Esophagus muscularis mucosa (tissue), 4 donors: Measurements from ENCODE around the gene TAS1R3. TPM values are rescaled to one million over a fixed set of nuclear protein-coding genes. Genes with fewer than 3 reads are reported as not detected.

Experiments used
- DNase-seq: peaks from one replicate; pipeline ENCODE4 v3.0.0-alpha.2; 2017; ENCODE audit errors: extremely low spot score
- H3K27ac ChIP-seq, 4 donors: fragments of 200-600 bp; sonication (generic); replicated peaks in 1 of 4; 1 replicate in 3 of 4; 2 replicates in 1 of 4; pipeline ENCODE4 v1.5.1; 2016 to 2019; ENCODE audit warnings: mild to moderate bottlenecking in 1 of 4
- H3K27me3 ChIP-seq, 4 donors: fragments of 200-600 bp; sonication (generic); one replicate each; pipeline versions ENCODE4 v1.5.1 to v1.6.0; 2016 to 2019
- H3K36me3 ChIP-seq, 4 donors: fragments of 200-600 bp; sonication (generic); one replicate each; pipeline ENCODE4 v1.5.1; 2016 to 2019
- H3K4me1 ChIP-seq, 4 donors: fragments of 200-600 bp; sonication (generic); one replicate each; pipeline ENCODE4 v1.5.1; 2016 to 2019
- H3K4me3 ChIP-seq, 4 donors: fragments of 200-600 bp; sonication (generic); 1 replicate in 2 of 4; 2 replicates in 2 of 4; pipeline ENCODE4 v1.5.1; 2016 to 2019; ENCODE audit warnings: mild to moderate bottlenecking in 4 of 4, moderate library complexity in 1 of 4
- H3K9me3 ChIP-seq, 4 donors: fragments of 200-600 bp; sonication (generic); 1 replicate in 3 of 4; 2 replicates in 1 of 4; pipeline ENCODE4 v1.5.1; 2016 to 2019
- CTCF ChIP-seq, 3 experiments: fragments of 200-600 bp in 2 of 3; fragments of 450-650 bp in 1 of 3; sonication (generic) in 2 of 3; IDR thresholded peaks; one replicate each; pipeline ENCODE4 v1.5.1; 2017 to 2019; ENCODE audit warnings: antibody characterized with exemption in 3 of 3, mild to moderate bottlenecking in 2 of 3, moderate library complexity in 1 of 3
- EP300 ChIP-seq: sonication (generic); formaldehyde crosslinking; IDR thresholded peaks from one replicate; pipeline ENCODE4 v1.6.1; 2017; ENCODE audit warnings: antibody characterized with exemption
- POLR2A ChIP-seq: fragments of 450-650 bp; IDR thresholded peaks from one replicate; pipeline ENCODE4 v1.6.1; 2017; ENCODE audit warnings: antibody characterized with exemption, moderate library complexity, mild to moderate bottlenecking, low read depth
- POLR2AphosphoS5 ChIP-seq, 2 donors: sonication (generic); formaldehyde crosslinking; IDR thresholded peaks; one replicate each; pipeline ENCODE4 v1.6.1; 2017; ENCODE audit warnings: antibody characterized with exemption in 2 of 2
- WGBS: methylation state at CpG from one replicate; pipeline ENCODE4 v1.1.5; 2018; 5-methylcytosine and 5-hydroxymethylcytosine counted together
- intact Hi-C: fragments of 100-400 bp; cut with DNase I; formaldehyde crosslinking; loops from one replicate; pipeline ENCODE4 v1.15.1; 2023
- total RNA-seq, 4 donors: library from RNA; depleted of rRNA; stranded (reverse); fragments of >200 nt; gene quantifications; one replicate each; pipeline versions ENCODE4 v1.1.0 to v1.2.1, GENCODE V29; 2016

The TAS1R3 gene
- total RNA-seq, 4 donors from 2014 or later, result 0.17 to 0.32 TPM; not detected in 2

- intact Hi-C loops, result no loop called here
- H3K9me3 ChIP-seq, result no peaks in the 10 kb centered on the region
- no peak for DNase-seq
- peaks cover 0 to 6% (median 0%) of the 10 kb centered on the region in 4 donors for H3K4me1 ChIP-seq
- 80% methylated on average over 25 of the region's 32 CpGs for WGBS
- no peak overlapping the region for H3K27ac ChIP-seq
- TF ChIP-seq CTCF (IDR thresholded peaks at IDR 0.05) (no peak), POLR2AphosphoS5 (IDR thresholded peaks at IDR 0.05) (no peak), EP300 (no peak), POLR2A (no peak)
- H3K36me3 ChIP-seq, result no peaks in the 10 kb centered on the region
- peaks cover 0 to 38% (median 1%) of the 10 kb centered on the region in 4 donors for H3K27me3 ChIP-seq
- H3K4me3 ChIP-seq, result no peak overlapping the region
These were observed 46.6 kb upstream of the TAS1R3 start for GRCh38 chr1:1284221-1285101.

- TF ChIP-seq POLR2A (no peak), POLR2AphosphoS5 (IDR thresholded peaks at IDR 0.05) (no peak), EP300 (no peak), CTCF (IDR thresholded peaks at IDR 0.05) (no peak)
- intact Hi-C loops, result no loop called here
- 90% methylated on average over 5 of the region's 22 CpGs for WGBS
These were observed 45.9 kb upstream of the TAS1R3 start for GRCh38 chr1:1285102-1285571.

GRCh38 chr1:1285611-1286311, 45.3 kb upstream of the TAS1R3 start:
- H3K9me3 ChIP-seq, result no peaks in the 10 kb centered on the region
- no peak for TF ChIP-seq POLR2A
- TF ChIP-seq EP300, result no peak
- no peak for TF ChIP-seq CTCF (IDR thresholded peaks at IDR 0.05)
- TF ChIP-seq POLR2AphosphoS5 (IDR thresholded peaks at IDR 0.05), result no peak
- no peak for DNase-seq
- no peaks in the 10 kb centered on the region for H3K36me3 ChIP-seq
- H3K27ac ChIP-seq, result no peak overlapping the region
- H3K27me3 ChIP-seq, result peaks cover 0 to 38% (median 1%) of the 10 kb centered on the region in 4 donors
- H3K4me1 ChIP-seq, result peaks cover 0 to 12% (median under 1%) of the 10 kb centered on the region in 4 donors
- 45% methylated on average over 4 of the region's 37 CpGs for WGBS
- intact Hi-C loops, result no loop called here
- H3K4me3 ChIP-seq, result no peak overlapping the region

More at GRCh38 chr1:1285102-1285571, 45.9 kb upstream of the TAS1R3 start:
- Histone ChIP-seq H3K27me3 (peaks cover 0 to 38% (median 1%) of the 10 kb centered on the region in 4 donors), H3K36me3 (no peaks in the 10 kb centered on the region), H3K4me1 (peaks cover 0 to 6% (median 0%) of the 10 kb centered on the region in 4 donors), H3K4me3 (no peak overlapping the region), H3K9me3 (no peaks in the 10 kb centered on the region), H3K27ac (no peak overlapping the region)
- DNase-seq, result no peak

GRCh38 chr1:1286313-1287261, 44.5 kb upstream of the TAS1R3 start:
- Histone ChIP-seq H3K4me1 (peaks cover 0 to 18% (median 8%) of the 10 kb centered on the region in 4 donors), H3K27me3 (peaks cover 0 to 38% (median 1%) of the 10 kb centered on the region in 4 donors), H3K36me3 (no peaks in the 10 kb centered on the region), H3K9me3 (no peaks in the 10 kb centered on the region), H3K4me3 (no peak overlapping the region), H3K27ac (no peak overlapping the region)
- 37% methylated on average over 18 of the region's 50 CpGs for WGBS
- TF ChIP-seq CTCF (IDR thresholded peaks at IDR 0.05) (no peak), POLR2AphosphoS5 (IDR thresholded peaks at IDR 0.05) (no peak), EP300 (no peak), POLR2A (no peak)
- no peak for DNase-seq
- intact Hi-C loops, result no loop called here
